DND-41 (cell line): ENCODE measurements around the gene FAM181B.
"Not testable (repeated sequence)": the region's sequence is repeated elsewhere in the genome, so short reads cannot be mapped to it uniquely, and the experiment has no call there.

Experiments used
- ATAC-seq: fragments of 200-7000 bp; cut with Tn5 transposase; 3 replicates; pipeline ENCODE4 v1.9.1; 2021; ENCODE audit warnings: low read depth; ENCODE audit not compliant: insufficient read depth
- DNase-seq: peaks from one replicate; pipeline ENCODE4 v3.0.0-alpha.2; 2020
- H2AFZ ChIP-seq: 2 replicates; pipeline ENCODE4 v1.6.0; 2012; ENCODE audit warnings: low read depth, low read length
- H3K27ac ChIP-seq: 2 replicates; pipeline ENCODE4 v1.5.1; 2012; ENCODE audit warnings: low read length, inconsistent platforms
- H3K27me3 ChIP-seq: fragments of 200-600 bp; sonication (generic); 2 replicates; pipeline ENCODE4 v1.6.0; 2012; ENCODE audit warnings: low read length, mild to moderate bottlenecking, inconsistent platforms; ENCODE audit not compliant: insufficient read depth, poor library complexity
- H3K36me3 ChIP-seq: 2 replicates; pipeline ENCODE4 v1.5.1; 2012; ENCODE audit warnings: low read length, inconsistent platforms; ENCODE audit not compliant: insufficient read depth
- H3K4me1 ChIP-seq: 2 replicates; pipeline ENCODE4 v1.5.1; 2012; ENCODE audit warnings: mild to moderate bottlenecking, low read length; ENCODE audit not compliant: insufficient read depth
- H3K4me2 ChIP-seq: 2 replicates; pipeline ENCODE4 v1.6.0; 2012; ENCODE audit warnings: mild to moderate bottlenecking, moderate library complexity, low read length, inconsistent platforms; ENCODE audit not compliant: insufficient read depth
- H3K4me3 ChIP-seq, 2 experiments: fragments of 200-600 bp in 1 of 2; shearing (Covaris generic) in 1 of 2; 2 replicates each; pipeline ENCODE4 v1.5.1; 2012 to 2016; ENCODE audit warnings: inconsistent platforms in 2 of 2, low read length in 2 of 2, mild to moderate bottlenecking in 2 of 2, low read depth in 1 of 2, moderate library complexity in 1 of 2
- H3K79me2 ChIP-seq: 2 replicates; pipeline ENCODE4 v1.6.0; 2012; ENCODE audit warnings: low read length, inconsistent platforms; ENCODE audit not compliant: insufficient read depth
- H3K9ac ChIP-seq: 2 replicates; pipeline ENCODE4 v1.6.0; 2012; ENCODE audit warnings: low read depth, mild to moderate bottlenecking, inconsistent platforms, low read length, moderate library complexity
- H3K9me3 ChIP-seq: 2 replicates; pipeline ENCODE4 v1.5.1; 2012; ENCODE audit warnings: low read length, moderate library complexity, mild to moderate bottlenecking, inconsistent platforms; ENCODE audit not compliant: insufficient read depth, severe bottlenecking
- H4K20me1 ChIP-seq: 2 replicates; pipeline ENCODE4 v1.6.0; 2012; ENCODE audit warnings: low read length; ENCODE audit not compliant: insufficient read depth
- EZH2 ChIP-seq: IDR thresholded peaks from 3 replicates; pipeline ENCODE4 v1.6.1; 2012; ENCODE audit warnings: borderline replicate concordance, low read depth, mild to moderate bottlenecking, moderate library complexity, low read length, inconsistent platforms; ENCODE audit not compliant: severe bottlenecking
- TF ChIP-seq, protein P1 (sequence below): IDR thresholded peaks from 2 replicates; pipeline ENCODE4 v1.5.1; 2012; ENCODE audit warnings: borderline replicate concordance, low read length, moderate library complexity, mild to moderate bottlenecking; ENCODE audit not compliant: poor library complexity, severe bottlenecking; ENCODE audit errors: extremely low read depth

The FAM181B gene

DNA sequence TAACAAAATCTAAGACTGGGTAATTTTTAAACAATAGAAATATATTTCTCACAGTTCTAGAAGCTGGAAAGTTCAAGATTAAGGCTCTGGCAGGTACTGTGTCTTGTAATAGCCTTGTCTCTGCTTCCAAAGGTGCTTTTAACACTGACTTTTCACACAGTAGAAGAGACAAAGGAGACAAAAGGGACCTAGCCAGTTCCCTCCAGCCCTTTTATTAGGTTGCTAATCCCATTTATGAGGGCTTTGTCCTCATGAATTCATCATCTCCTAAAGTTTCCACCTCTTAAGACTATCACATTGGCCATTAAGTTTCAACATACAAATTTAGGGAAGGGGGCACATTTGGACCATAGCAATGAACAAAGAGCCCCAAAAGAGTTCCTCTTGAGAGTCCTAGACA is 40.7 kb downstream of the FAM181B start:
- DNase-seq (no peak), ATAC-seq (no peak)
- Histone ChIP-seq H3K9ac (no peak overlapping the region), H2AFZ (no peak overlapping the region), H3K4me3 (no peak overlapping the region), H3K27ac (no peak overlapping the region), H4K20me1 (no peaks in the 10 kb centered on the region), H3K4me1 (no peaks in the 10 kb centered on the region), H3K4me2 (no peak overlapping the region), H3K27me3 (peaks cover 4% of the 10 kb centered on the region), H3K79me2 (no peaks in the 10 kb centered on the region), H3K9me3 (no peaks in the 10 kb centered on the region), H3K36me3 (no peaks in the 10 kb centered on the region)
- TF ChIP-seq, protein P1, sequence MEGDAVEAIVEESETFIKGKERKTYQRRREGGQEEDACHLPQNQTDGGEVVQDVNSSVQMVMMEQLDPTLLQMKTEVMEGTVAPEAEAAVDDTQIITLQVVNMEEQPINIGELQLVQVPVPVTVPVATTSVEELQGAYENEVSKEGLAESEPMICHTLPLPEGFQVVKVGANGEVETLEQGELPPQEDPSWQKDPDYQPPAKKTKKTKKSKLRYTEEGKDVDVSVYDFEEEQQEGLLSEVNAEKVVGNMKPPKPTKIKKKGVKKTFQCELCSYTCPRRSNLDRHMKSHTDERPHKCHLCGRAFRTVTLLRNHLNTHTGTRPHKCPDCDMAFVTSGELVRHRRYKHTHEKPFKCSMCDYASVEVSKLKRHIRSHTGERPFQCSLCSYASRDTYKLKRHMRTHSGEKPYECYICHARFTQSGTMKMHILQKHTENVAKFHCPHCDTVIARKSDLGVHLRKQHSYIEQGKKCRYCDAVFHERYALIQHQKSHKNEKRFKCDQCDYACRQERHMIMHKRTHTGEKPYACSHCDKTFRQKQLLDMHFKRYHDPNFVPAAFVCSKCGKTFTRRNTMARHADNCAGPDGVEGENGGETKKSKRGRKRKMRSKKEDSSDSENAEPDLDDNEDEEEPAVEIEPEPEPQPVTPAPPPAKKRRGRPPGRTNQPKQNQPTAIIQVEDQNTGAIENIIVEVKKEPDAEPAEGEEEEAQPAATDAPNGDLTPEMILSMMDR = no peak
- TF ChIP-seq EZH2 = no peak

DNA sequence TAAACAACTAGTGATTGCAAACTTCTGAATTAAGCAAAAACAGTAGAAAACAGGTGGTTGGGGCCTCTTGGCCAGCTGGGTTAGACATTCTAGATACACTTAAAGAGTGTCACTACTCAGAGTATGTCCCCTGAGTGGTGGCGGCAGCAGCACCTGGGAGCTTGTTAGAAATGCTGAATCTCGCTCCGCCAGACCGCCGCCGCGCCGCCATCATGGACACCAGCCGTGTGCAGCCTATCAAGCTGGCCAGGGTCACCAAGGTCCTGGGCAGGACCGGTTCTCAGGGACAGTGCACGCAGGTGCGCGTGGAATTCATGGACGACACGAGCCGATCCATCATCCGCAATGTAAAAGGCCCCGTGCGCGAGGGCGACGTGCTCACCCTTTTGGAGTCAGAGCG is 44.3 kb downstream of the FAM181B start:
- not testable (repeated sequence) for H3K79me2 ChIP-seq, H3K9me3 ChIP-seq, H3K36me3 ChIP-seq, H3K4me2 ChIP-seq, H2AFZ ChIP-seq, H4K20me1 ChIP-seq, H3K4me1 ChIP-seq, H3K27me3 ChIP-seq, ATAC-seq, H3K9ac ChIP-seq, H3K27ac ChIP-seq, DNase-seq
- H3K4me3 ChIP-seq = peak overlapping the region in 1 of 2 experiments; percentile 39; a peak in 1 of 4 replicates

DNA sequence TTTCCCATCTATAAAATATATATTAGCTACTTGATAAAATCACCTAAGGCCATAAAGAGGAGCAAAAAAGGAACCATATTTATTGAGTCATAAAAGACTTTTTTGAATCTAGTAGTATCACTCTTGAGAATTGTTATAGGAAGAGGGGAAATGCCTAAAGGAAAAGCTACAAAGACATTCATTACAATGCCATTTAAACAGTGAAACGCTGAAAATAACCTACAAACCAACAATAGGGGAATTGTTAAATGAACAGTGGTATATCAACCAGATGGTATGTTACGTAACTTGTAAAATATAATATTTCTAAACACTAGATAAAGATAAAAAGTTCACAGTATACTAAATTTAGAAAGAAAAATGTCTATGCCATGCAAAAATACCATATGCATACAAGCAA is 47.5 kb downstream of the FAM181B start:
- Histone ChIP-seq H3K4me1 (no peaks in the 10 kb centered on the region), H3K4me2 (no peak overlapping the region), H3K79me2 (no peaks in the 10 kb centered on the region), H3K36me3 (no peaks in the 10 kb centered on the region), H2AFZ (no peak overlapping the region), H3K9me3 (peaks cover 6% of the 10 kb centered on the region), H3K27me3 (no peaks in the 10 kb centered on the region), H4K20me1 (no peaks in the 10 kb centered on the region), H3K9ac (no peak overlapping the region), H3K27ac (no peak overlapping the region), H3K4me3 (no peak overlapping the region)
- ATAC-seq (no peak), DNase-seq (no peak)
- no peak for TF ChIP-seq EZH2
- TF ChIP-seq, protein P1 = no peak

DNA sequence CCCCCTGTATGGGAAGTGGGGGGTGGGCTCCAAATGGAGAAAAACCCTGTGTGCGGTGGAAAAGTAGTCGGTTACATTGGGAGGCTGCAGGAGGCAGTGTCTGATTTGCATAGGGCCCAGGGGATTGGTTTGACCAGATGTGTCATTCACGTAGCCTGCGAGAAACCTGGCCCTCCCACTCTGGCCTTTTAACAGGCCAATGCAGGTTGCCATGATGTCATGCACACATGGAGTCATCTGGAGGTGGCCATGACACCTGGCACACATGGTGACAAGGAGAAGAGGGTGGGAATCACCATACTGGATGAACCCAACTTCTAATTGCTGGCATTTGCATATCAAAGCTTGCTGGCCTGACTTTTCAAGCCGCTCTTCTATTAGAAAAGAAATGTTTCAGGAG is 50.6 kb downstream of the FAM181B start:
- no peak for DNase-seq
- Histone ChIP-seq H3K27ac (no peak overlapping the region), H4K20me1 (no peaks in the 10 kb centered on the region), H2AFZ (no peak overlapping the region), H3K27me3 (no peaks in the 10 kb centered on the region), H3K79me2 (no peaks in the 10 kb centered on the region), H3K4me3 (no peak overlapping the region), H3K9me3 (peaks cover 6% of the 10 kb centered on the region), H3K36me3 (no peaks in the 10 kb centered on the region), H3K4me1 (no peaks in the 10 kb centered on the region), H3K4me2 (no peak overlapping the region), H3K9ac (no peak overlapping the region)
- TF ChIP-seq, protein P1 = no peak
- no peak for TF ChIP-seq EZH2
- ATAC-seq = no peak
